Neural progenitor cell (in vitro differentiated cells): Measurements from ENCODE around the gene LUZP2. TPM values are rescaled to one million over a fixed set of nuclear protein-coding genes. Genes with fewer than 3 reads are reported as not detected.
A peak's percentile ranks its signal among the peaks of the same experiment; 100 is the strongest.

Experiments
- DNase-seq: peaks from one replicate; pipeline ENCODE4 v3.0.0-alpha.2; 2016; ENCODE audit warnings: low spot score
- H2AFZ ChIP-seq: fragments of 200-600 bp; sonication (generic); replicated peaks from 2 replicates; pipeline ENCODE4 v1.6.1; 2016; ENCODE audit warnings: antibody characterized with exemption
- H3F3A ChIP-seq: fragments of 200-600 bp; sonication (generic); 2 replicates; pipeline ENCODE4 v1.6.1; 2016; ENCODE audit warnings: antibody characterized with exemption, low read depth
- H3K27ac ChIP-seq: fragments of 200-600 bp; sonication (generic); 2 replicates; pipeline ENCODE4 v1.5.1; 2016; ENCODE audit warnings: mild to moderate bottlenecking
- H3K27me3 ChIP-seq: fragments of 200-600 bp; sonication (generic); 2 replicates; pipeline ENCODE4 v1.6.1; 2016; ENCODE audit warnings: mild to moderate bottlenecking, moderate library complexity
- H3K36me3 ChIP-seq: fragments of 200-600 bp; sonication (generic); 2 replicates; pipeline ENCODE4 v1.5.1; 2016
- H3K4me1 ChIP-seq: fragments of 200-600 bp; sonication (generic); 2 replicates; pipeline ENCODE4 v1.6.1; 2016; ENCODE audit warnings: mixed run types
- H3K4me2 ChIP-seq: fragments of 200-600 bp; sonication (generic); 2 replicates; pipeline ENCODE4 v1.6.1; 2016
- H3K4me3 ChIP-seq: fragments of 200-600 bp; sonication (generic); 2 replicates; pipeline ENCODE4 v1.5.1; 2016
- H3K79me2 ChIP-seq: fragments of 200-600 bp; sonication (generic); 2 replicates; pipeline ENCODE4 v1.6.1; 2016; ENCODE audit warnings: low read depth
- H3K9ac ChIP-seq: fragments of 200-600 bp; sonication (generic); 2 replicates; pipeline ENCODE4 v1.6.1; 2016
- H3K9me3 ChIP-seq: fragments of 200-600 bp; sonication (generic); 2 replicates; pipeline ENCODE4 v1.5.1; 2016; ENCODE audit warnings: low read depth
- H4K20me1 ChIP-seq: fragments of 200-600 bp; sonication (generic); 2 replicates; pipeline ENCODE4 v1.6.1; 2016; ENCODE audit warnings: low read depth
- H3K27ac Mint-ChIP-seq: 3 replicates; pipeline ENCODE4 v1.8.0; 2021; ENCODE audit warnings: mixed read lengths
- H3K27me3 Mint-ChIP-seq: 2 replicates; pipeline ENCODE4 v1.8.0; 2022; ENCODE audit warnings: low read depth, mild to moderate bottlenecking, inconsistent platforms, moderate library complexity, mixed read lengths; ENCODE audit not compliant: insufficient read depth
- H3K36me3 Mint-ChIP-seq: 3 replicates; pipeline ENCODE4 v1.8.0; 2021; ENCODE audit warnings: mixed read lengths
- H3K4me1 Mint-ChIP-seq: 3 replicates; pipeline ENCODE4 v1.8.0; 2021; ENCODE audit warnings: mixed read lengths
- H3K4me3 Mint-ChIP-seq: 3 replicates; pipeline ENCODE4 v1.8.0; 2021; ENCODE audit warnings: mild to moderate bottlenecking, moderate library complexity, mixed read lengths
- H3K9me3 Mint-ChIP-seq: 3 replicates; pipeline ENCODE4 v1.8.0; 2020; ENCODE audit warnings: mixed read lengths
- EZH2 ChIP-seq: fragments of 200-600 bp; sonication (generic); IDR thresholded peaks from 2 replicates; pipeline ENCODE4 v1.6.1; 2017; ENCODE audit warnings: antibody characterized with exemption, mild to moderate bottlenecking, moderate library complexity
- EZH2phosphoT487 ChIP-seq: fragments of 200-600 bp; sonication (generic); IDR thresholded peaks from 2 replicates; pipeline ENCODE4 v1.6.1; 2017; ENCODE audit warnings: antibody characterized with exemption
- total RNA-seq: library from RNA; depleted of rRNA; stranded (reverse); fragments of >200 nt; gene quantifications from 2 replicates; pipeline ENCODE4 v1.2.3, GENCODE V29; 2015; ENCODE audit warnings: low replicate concordance
- TF ChIP-seq, protein P1 (sequence below): fragments of 200-600 bp; sonication (generic); IDR thresholded peaks from 2 replicates; pipeline ENCODE4 v1.5.1; 2017; ENCODE audit warnings: antibody characterized with exemption, mild to moderate bottlenecking

The LUZP2 gene
- total RNA-seq, 1 donor from 2014 or later: 2.5 TPM

GRCh38 chr11:24624432-24624831 is 127.6 kb downstream of the LUZP2 start:
- no peaks in the 10 kb centered on the region for H3K79me2 ChIP-seq
- DNase-seq: no peak
- H3K27ac Mint-ChIP-seq: no peak overlapping the region
- H3K27me3 ChIP-seq: no peaks in the 10 kb centered on the region
- H3K9me3 ChIP-seq: no peaks in the 10 kb centered on the region
- no peaks in the 10 kb centered on the region for H3K36me3 Mint-ChIP-seq
- H3F3A ChIP-seq: no peaks in the 10 kb centered on the region
- TF ChIP-seq EZH2phosphoT487: no peak
- TF ChIP-seq EZH2: no peak
- TF ChIP-seq, protein P1, sequence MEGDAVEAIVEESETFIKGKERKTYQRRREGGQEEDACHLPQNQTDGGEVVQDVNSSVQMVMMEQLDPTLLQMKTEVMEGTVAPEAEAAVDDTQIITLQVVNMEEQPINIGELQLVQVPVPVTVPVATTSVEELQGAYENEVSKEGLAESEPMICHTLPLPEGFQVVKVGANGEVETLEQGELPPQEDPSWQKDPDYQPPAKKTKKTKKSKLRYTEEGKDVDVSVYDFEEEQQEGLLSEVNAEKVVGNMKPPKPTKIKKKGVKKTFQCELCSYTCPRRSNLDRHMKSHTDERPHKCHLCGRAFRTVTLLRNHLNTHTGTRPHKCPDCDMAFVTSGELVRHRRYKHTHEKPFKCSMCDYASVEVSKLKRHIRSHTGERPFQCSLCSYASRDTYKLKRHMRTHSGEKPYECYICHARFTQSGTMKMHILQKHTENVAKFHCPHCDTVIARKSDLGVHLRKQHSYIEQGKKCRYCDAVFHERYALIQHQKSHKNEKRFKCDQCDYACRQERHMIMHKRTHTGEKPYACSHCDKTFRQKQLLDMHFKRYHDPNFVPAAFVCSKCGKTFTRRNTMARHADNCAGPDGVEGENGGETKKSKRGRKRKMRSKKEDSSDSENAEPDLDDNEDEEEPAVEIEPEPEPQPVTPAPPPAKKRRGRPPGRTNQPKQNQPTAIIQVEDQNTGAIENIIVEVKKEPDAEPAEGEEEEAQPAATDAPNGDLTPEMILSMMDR: no peak
- H3K27me3 Mint-ChIP-seq: no peaks in the 10 kb centered on the region
- no peak overlapping the region for H3K4me3 Mint-ChIP-seq
- H3K4me1 ChIP-seq: no peaks in the 10 kb centered on the region
- no peaks in the 10 kb centered on the region for H4K20me1 ChIP-seq
- no peak overlapping the region for H3K4me3 ChIP-seq
- no peak overlapping the region for H3K9ac ChIP-seq
- no peaks in the 10 kb centered on the region for H3K36me3 ChIP-seq
- no peak overlapping the region for H3K27ac ChIP-seq
- peaks cover 3% of the 10 kb centered on the region for H3K4me1 Mint-ChIP-seq
- no peak overlapping the region for H3K4me2 ChIP-seq
- H3K9me3 Mint-ChIP-seq: no peaks in the 10 kb centered on the region
- no peak overlapping the region for H2AFZ ChIP-seq

DNA sequence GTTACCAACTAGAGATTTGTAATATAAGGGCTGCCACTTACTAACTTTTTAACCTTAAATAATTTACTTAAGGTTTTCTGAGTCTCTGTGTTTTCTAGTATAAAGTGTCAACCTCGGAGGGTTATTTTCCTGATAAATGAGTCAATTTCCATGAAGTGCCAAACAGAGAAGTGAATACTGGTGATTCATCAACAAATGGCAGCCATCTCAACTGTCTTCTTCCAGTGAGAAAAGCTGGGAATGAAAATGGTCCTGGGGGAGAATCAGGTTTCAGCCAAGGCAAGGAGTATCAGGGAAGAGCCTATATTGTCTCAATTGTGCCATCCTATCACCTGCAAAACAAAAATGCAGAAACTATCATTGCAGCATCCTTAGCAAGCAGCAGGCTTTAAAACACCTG is 129.1 kb downstream of the LUZP2 start:
- Histone ChIP-seq H3K9ac (no peak overlapping the region), H3K4me1 (no peaks in the 10 kb centered on the region), H3K27me3 (no peaks in the 10 kb centered on the region), H3K36me3 (no peaks in the 10 kb centered on the region), H3K4me2 (no peak overlapping the region), H4K20me1 (no peaks in the 10 kb centered on the region), H3K9me3 (no peaks in the 10 kb centered on the region), H3K79me2 (no peaks in the 10 kb centered on the region), H2AFZ (peak overlapping the region; percentile 74), H3K4me3 (no peak overlapping the region), H3K27ac (no peak overlapping the region), H3F3A (no peaks in the 10 kb centered on the region)
- Mint-ChIP-seq H3K27ac (no peak overlapping the region), H3K36me3 (no peaks in the 10 kb centered on the region), H3K27me3 (no peaks in the 10 kb centered on the region), H3K4me1 (peaks cover 3% of the 10 kb centered on the region), H3K4me3 (no peak overlapping the region), H3K9me3 (no peaks in the 10 kb centered on the region)
- TF ChIP-seq EZH2: no peak
- TF ChIP-seq, protein P1: no peak
- DNase-seq: no peak

DNA sequence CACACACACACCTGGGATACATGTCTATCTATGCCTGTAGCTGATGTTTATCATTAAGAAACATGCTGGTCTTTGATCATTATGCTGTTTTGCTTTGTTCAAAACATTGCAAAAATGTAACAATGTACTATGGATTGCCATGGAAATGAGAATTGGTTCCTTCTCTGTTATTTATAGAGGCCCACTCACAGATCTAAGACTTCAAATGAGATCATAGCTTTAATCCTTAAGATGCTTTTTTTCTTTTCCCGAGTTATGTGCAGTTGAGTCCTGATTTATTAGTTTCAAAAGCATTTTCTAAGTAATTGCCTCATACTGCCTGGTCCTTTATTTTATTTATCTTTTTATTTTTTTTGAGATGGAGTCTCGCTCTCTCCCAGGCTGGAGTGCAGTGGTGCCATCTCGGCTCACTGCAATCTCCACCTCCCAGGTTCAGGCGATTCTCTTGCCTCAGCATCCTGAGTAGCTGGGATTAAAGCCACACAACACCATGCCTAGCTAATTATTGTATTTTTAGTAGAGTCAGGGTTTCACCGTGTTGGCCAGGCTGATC is 131.4 kb downstream of the LUZP2 start:
- Histone ChIP-seq H3K36me3 (no peaks in the 10 kb centered on the region), H3K27ac (no peak overlapping the region), H3K9ac (no peak overlapping the region), H3K9me3 (no peaks in the 10 kb centered on the region), H3K27me3 (no peaks in the 10 kb centered on the region), H3K79me2 (no peaks in the 10 kb centered on the region), H4K20me1 (no peaks in the 10 kb centered on the region), H3K4me1 (no peaks in the 10 kb centered on the region), H3K4me2 (no peak overlapping the region), H3K4me3 (no peak overlapping the region), H2AFZ (no peak overlapping the region), H3F3A (no peaks in the 10 kb centered on the region)
- no peak overlapping the region for H3K27ac Mint-ChIP-seq
- H3K27me3 Mint-ChIP-seq: no peaks in the 10 kb centered on the region
- H3K36me3 Mint-ChIP-seq: no peaks in the 10 kb centered on the region
- no peak overlapping the region for H3K4me3 Mint-ChIP-seq
- no peaks in the 10 kb centered on the region for H3K4me1 Mint-ChIP-seq
- TF ChIP-seq EZH2phosphoT487: no peak
- TF ChIP-seq EZH2: no peak
- TF ChIP-seq, protein P1: no peak
- no peak for DNase-seq
- no peaks in the 10 kb centered on the region for H3K9me3 Mint-ChIP-seq
